Inflammatory macrophage treated with lipopolysaccharide for 1 hour (primary cell): ENCODE results near the gene HAUS7.

Source experiments
- DNase-seq, 2 donors: peaks; one replicate each; pipeline ENCODE4 v3.0.0-alpha.2; 2020 to 2022

HAUS7 gene

GRCh38 chrX:153454901-153455550, 15.3 kb downstream of the HAUS7 start:
- DNase-seq = no peak

- no peak for DNase-seq
Measured at GRCh38 chrX:153450949-153451277, 19.5 kb downstream of the HAUS7 start.

- DNase-seq = no peak
Measured at GRCh38 chrX:153450114-153450948, 20.0 kb downstream of the HAUS7 start.

DNA sequence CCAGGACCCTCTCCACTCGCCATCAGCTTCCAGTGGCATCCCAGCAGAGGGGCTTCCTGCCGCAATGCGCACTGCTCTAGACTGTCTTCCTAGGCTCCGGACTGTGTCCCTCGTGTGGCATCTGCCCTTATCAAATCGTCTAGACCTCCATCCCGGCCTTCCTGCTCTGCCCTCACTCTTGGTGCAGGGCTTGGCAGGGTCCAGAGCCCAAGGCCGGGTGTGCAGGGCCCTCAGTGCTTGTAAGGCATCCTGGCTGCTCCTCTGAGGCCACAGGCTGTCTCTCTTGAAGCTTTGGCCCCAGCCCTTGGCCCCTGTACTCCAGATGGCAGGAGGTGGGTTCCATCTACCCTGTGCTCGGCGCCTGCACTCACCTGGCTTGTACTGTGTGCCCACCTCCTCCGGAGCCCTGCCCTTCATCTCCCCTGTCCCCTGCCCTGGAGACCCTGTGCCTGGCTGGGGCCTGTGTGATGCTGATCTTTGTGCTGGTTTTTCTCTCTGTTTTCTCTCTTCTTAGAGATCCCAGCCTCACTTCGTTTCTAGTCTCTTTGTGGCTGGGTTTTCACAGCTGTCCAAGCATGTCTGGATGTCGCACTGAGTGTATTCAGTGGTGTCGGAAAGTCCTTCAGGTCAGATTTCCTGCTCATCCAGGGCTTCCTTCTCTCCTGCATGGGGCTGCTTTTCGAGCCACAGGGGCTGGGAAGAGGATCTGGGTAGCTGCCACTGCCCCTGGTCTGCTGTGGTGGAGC, 20.8 kb downstream of the HAUS7 start:
- no peak for DNase-seq

DNA sequence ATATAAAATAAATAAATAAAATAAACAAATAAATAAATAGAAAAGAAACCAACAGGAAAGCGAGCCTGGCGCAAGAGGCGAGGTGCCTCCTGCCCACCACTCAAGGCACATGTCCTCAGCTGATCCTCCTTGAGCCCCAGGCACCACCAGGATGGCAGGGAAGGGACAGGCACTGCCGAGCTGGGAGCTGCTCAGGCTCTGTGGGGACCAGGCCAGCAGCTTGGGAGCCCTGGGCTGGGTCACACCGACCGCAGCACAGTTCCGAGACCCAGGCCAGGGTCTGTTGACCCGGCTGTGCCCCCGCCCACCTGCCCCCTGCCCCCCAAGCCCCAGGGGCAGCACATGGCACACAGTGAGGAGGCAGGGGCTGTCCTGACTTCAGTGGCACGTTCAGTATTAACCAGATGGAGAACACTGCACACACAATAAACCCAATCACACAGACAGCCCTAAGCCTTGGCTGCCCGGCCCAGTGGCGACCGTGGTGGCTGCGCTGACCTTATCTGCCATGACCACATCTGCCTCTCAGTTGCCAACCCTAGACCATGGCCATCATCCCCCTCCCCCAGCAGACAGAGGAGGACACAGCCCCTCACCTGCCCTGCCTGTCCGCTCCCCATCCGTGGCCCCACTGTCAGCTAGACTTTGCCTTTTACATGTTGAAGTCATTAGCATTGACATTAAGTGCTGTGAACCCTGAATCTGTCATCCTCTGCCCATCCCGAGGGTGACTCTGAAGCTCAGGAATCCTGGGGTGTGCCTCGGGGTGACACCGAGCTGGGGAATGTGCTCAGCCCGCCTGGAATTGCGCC, 21.6 kb downstream of the HAUS7 start:
- no peak for DNase-seq

GRCh38 chrX:153447581-153447960, 22.8 kb downstream of the HAUS7 start:
- DNase-seq = no peak

GRCh38 chrX:153446950-153447580, 23.3 kb downstream of the HAUS7 start:
- DNase-seq = no peak

DNA sequence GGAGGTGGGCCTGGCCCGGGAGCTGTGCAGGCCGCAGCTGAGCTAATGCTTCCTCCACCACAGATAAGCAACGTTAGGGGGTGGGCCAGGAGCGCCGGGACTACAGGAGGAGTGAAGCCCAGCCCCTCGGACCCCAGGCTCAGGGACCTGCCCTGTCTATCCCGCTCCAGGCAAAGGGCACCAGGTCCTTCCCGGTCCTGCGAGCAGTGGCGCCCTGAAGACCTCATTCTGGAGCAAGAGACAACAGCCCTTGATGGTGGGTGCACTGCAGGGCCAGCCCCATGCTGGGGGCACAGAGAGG, 23.8 kb downstream of the HAUS7 start:
- no peak for DNase-seq

GRCh38 chrX:153445856-153446635, 24.3 kb downstream of the HAUS7 start, which contains the start of gene TREX2:
Gene TREX2, minus strand, starts transcription at chrX:153446056. Its CDS starts 626 bp downstream, at chrX:153445430.
- no peak for DNase-seq

DNA sequence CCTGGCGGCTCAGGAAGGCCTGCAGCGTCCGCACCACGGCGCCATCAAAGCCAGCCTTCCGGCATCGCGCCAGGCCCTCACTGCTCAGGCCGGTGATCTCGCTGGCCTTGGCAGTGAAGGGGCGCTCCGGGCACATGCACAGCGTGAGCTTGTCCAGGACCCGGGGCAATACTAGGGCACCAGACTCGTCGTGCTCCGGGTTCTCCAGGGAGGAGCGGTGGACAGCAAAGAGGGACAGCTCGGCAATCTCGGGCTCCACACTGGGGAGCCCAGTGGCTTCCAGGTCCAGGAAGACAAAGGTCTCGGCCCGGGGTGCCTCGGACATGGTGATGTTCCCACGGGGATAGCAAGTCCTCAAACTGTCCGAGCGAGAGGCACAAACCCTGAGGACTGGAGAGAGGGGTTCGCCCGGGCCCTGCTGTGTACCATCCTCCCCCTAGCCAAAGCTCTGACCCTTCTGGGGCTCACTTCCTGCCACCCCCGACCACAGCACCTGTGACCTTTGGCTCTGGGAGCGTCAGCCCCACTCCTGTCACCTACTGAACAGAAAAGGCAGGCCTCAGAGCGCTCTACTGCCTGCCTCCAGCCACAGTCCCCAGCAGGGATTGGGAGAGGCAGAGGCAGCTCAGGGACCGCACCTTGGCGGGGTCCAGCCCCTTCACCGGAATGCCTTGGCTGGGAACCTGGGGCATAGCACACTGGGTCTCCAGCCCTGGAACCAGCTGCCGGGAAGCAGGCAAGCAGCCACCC, 25.1 kb downstream of the HAUS7 start:
- no peak for DNase-seq

GRCh38 chrX:153444333-153445011, 25.9 kb downstream of the HAUS7 start:
- DNase-seq = no peak

GRCh38 chrX:153443476-153444332, 26.7 kb downstream of the HAUS7 start:
- no peak for DNase-seq

DNA sequence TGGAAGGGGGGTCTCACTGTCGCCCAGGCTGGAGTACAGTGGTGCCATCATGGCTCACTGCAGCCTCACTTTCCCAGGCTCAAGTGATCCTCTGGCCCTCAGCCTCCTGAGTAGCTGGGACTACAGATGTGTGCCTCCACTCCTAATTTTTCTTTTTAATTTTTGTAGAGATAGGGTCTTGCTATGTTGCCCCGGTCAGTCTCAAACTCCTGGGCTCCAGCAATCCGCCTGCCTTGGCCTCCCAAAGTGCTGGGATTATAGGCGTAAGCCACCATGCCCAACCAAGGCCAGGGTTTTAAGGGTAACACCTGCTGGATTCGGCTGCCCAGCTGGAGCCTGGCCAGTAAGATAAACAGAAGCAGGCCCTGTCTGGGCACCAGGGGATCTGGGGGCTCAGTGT, 27.9 kb downstream of the HAUS7 start:
- DNase-seq = no peak

DNA sequence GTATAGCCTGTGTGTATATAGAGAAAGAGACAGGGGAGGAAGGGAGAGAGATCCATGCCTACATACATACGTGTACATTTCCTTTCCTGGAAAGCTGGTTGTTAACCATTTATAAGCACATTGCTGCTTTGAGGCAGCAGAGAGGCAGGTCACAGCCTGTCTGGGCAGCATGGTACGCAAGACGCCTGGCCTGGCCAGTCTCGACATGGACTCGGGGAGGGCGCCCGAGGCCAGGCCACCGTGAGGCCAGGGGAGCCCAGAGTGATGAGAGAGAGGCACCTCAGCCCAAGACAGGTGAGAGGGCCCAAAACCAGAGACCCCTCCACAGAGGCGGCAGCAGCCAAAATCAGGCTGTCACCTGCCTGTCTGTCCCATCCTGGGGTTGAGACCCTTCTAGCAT, 28.4 kb downstream of the HAUS7 start:
- no peak for DNase-seq

- no peak for DNase-seq
Measured at GRCh38 chrX:153441296-153441695, 29.1 kb downstream of the HAUS7 start.

- DNase-seq = no peak
Measured at GRCh38 chrX:153440556-153441135, 29.7 kb downstream of the HAUS7 start.

GRCh38 chrX:153439977-153440376, 30.4 kb downstream of the HAUS7 start:
- no peak for DNase-seq

DNA sequence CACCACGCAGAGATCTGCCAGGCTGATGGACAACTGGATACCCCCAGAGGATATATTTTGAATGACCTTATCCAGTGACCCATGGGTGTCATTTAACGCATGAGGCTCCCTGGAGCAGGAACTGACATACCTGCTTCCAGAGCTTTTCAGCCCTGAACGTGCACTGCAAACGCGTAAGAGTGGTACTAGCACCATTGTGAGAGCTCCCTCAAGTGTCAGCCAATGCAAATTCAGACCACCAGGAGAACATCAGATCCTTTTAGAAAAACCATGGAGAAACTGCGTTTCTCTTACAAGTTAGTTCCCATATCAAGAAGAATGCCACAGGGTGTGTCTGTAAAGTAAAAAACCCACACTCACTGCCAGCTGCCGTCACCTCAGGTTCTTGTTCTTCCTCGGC, 31.8 kb downstream of the HAUS7 start:
- peak; percentile 6 to 12 for DNase-seq

DNA sequence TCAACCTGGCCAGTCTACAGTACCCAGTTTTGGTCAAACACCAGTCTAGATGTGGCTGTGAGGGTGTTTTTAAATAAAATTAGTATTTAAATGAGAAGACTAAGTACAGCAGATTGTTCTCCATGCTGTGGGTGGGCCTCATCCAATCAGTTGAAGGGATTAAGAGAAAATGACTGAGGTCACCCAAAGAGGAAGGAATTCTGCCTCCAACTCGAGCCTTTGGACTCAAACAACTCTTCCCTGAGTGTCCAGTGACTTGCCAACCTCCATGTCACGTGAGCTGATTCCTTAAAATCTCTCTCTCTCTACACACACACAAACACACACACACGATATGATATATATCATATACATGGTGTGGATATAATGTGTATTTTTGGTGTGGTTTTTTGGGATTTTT, 34.5 kb downstream of the HAUS7 start:
- no peak for DNase-seq
